Upper lobe of left lung (tissue), 4 donors: Measurements from ENCODE around the gene KRT74.

Experiments used
- CTCF ChIP-seq, 6 experiments: fragments of 450-650 bp in 4 of 6; fragments of 200-600 bp in 2 of 6; sonication (generic) in 2 of 6; IDR thresholded peaks; one replicate each; pipeline ENCODE4 v1.5.1; 2016 to 2019; ENCODE audit warnings: antibody characterized with exemption in 6 of 6
- POLR2A ChIP-seq, 4 donors: fragments of 450-650 bp; IDR thresholded peaks; one replicate each; pipeline ENCODE4 v1.5.1; 2016 to 2017; ENCODE audit warnings: antibody characterized with exemption in 4 of 4, mild to moderate bottlenecking in 2 of 4

- no peak for TF ChIP-seq CTCF (IDR thresholded peaks at IDR 0.05)
- no peak for TF ChIP-seq POLR2A (IDR thresholded peaks at IDR 0.05)
Observed at GRCh38 chr12:52570511-52570910, 3.1 kb downstream of the KRT74 start.
